AG20443 (cell line): ENCODE results near the gene NKAPL.
"Not testable (repeated sequence)": the region's sequence is repeated elsewhere in the genome, so short reads cannot be mapped to it uniquely, and the experiment has no call there.

Experiments used
- DNase-seq: peaks from one replicate; pipeline ENCODE4 v3.0.0; 2012; ENCODE audit warnings: low spot score, mixed read lengths

Gene NKAPL

DNA sequence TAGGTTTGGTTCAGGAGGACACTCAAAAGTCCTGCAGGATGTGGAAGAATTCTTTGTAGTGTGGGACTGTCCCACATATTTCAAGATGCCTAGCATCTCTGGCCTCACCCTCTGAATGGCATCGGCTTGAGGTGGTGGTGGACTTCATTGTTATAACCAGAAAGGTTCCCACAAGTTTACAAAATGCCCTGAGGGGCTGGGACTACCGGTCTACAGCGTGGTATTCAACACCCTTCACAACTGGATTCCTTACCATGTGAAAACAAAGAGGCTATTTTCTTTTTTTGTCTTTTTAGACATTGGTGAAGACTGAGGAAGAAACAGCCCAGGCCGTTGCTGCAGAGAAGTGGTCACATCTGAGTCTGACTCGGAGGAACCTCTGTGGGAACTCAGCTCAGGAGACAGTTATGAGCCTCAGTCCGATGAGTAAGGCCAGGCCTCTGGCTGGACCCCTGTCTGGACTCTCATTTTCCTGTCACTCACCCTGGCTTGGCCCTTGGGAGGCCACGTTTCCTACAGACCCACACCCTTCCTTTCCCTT is 37.5 kb downstream of the NKAPL start:
- no peak for DNase-seq

DNA sequence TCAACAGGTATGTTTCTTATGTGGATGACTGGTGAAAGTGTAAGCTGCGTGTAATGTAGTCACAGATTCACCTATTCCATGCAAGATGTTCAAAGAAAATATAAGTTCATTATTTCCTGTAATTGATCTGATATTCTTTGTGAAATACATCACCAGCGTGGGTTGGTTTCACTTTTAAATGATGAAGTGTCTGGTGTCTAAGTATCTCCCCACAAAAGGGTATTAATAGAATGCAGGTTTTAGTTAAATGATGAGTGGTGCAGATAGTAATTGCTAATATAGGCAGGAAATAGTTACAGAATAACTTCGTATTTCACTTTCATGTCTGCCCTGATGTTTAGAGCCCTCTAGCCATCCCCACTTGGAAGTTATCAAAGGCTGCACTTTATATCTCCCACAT is 44.5 kb downstream of the NKAPL start:
- DNase-seq: no peak

DNA sequence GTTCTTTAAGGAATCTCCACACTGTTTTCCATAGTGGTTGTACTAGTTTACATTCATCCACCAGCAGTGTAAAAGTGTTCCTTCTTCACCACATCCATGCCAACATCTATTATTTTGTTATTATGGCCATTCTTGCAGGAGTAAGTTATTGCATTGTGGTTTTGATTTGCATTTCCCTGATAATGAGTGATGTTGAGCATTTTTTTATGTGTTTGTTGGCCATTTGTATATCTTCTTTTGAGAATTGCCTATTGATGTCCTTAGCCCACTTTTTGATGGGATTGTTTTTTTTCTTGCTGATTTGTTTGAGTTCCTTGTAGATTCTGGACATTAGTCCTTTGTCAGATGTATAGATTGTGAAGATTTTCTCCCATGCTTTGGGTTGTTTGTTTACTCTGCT is 47.3 kb downstream of the NKAPL start:
- DNase-seq: not testable (repeated sequence)
